Hepatocyte (in vitro differentiated cells): Measurements from ENCODE around the gene SPAG4.

Experiments used
- CTCF ChIP-seq: fragments of 200-600 bp; sonication (generic); IDR thresholded peaks from 2 replicates; pipeline ENCODE4 v1.5.1; 2016; ENCODE audit warnings: antibody characterized with exemption, mild to moderate bottlenecking; ENCODE audit not compliant: poor library complexity
- EZH2 ChIP-seq: fragments of 200-600 bp; sonication (generic); IDR thresholded peaks from 2 replicates; pipeline ENCODE4 v1.6.1; 2016; ENCODE audit warnings: antibody characterized with exemption, mild to moderate bottlenecking, borderline replicate concordance
- EZH2phosphoT487 ChIP-seq: fragments of 200-600 bp; sonication (generic); IDR thresholded peaks from one replicate; pipeline ENCODE4 v1.6.1; 2018; ENCODE audit warnings: antibody characterized with exemption, mild to moderate bottlenecking, low read depth, moderate library complexity; ENCODE audit not compliant: unreplicated experiment, severe bottlenecking

GRCh38 chr20:35652641-35653429, 37.2 kb downstream of the SPAG4 start:
- TF ChIP-seq EZH2 (no peak), CTCF (no peak), EZH2phosphoT487 (no peak)
